ENCODE data around the gene ANKRD42.

DNA sequence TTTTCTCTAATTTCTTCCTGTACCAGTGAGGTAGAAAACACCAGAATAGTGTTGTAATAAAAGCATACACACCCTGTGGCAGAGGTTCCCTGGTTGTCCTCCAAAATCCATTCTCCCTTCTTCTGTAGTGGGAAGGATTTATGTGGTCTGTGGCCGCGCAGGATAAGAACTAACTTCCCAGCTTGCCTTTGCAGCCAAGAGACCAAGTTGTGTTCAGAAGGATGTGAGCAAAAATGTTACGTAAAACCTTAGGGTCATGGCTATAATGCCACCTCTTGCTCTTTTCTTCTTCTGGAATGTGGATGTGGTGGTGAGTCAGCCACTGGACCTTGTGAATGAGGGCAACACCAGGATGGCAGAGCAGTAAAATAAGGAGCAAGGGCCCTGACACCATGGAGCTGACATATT is 64.3 kb downstream of the ANKRD42 start:
- TF ChIP-seq, protein P1, sequence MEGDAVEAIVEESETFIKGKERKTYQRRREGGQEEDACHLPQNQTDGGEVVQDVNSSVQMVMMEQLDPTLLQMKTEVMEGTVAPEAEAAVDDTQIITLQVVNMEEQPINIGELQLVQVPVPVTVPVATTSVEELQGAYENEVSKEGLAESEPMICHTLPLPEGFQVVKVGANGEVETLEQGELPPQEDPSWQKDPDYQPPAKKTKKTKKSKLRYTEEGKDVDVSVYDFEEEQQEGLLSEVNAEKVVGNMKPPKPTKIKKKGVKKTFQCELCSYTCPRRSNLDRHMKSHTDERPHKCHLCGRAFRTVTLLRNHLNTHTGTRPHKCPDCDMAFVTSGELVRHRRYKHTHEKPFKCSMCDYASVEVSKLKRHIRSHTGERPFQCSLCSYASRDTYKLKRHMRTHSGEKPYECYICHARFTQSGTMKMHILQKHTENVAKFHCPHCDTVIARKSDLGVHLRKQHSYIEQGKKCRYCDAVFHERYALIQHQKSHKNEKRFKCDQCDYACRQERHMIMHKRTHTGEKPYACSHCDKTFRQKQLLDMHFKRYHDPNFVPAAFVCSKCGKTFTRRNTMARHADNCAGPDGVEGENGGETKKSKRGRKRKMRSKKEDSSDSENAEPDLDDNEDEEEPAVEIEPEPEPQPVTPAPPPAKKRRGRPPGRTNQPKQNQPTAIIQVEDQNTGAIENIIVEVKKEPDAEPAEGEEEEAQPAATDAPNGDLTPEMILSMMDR (conservative IDR thresholded peaks at IDR 0.05), result no peak
- no peak for TF ChIP-seq ZFX (IDR thresholded peaks at IDR 0.05)
